MG63 (cell line): ENCODE data around the gene HNRNPD. TPM values are rescaled to one million over a fixed set of nuclear protein-coding genes. Genes with fewer than 3 reads are reported as not detected.
"Not testable (repeated sequence)": the region's sequence is repeated elsewhere in the genome, so short reads cannot be mapped to it uniquely, and the experiment has no call there.

Source experiments
- DNase-seq: peaks from one replicate; pipeline ENCODE4 v3.0.0-alpha.2; 2020
- H3K27me3 ChIP-seq: fragments of 250-450 bp; sonication (Bioruptor Pico); 2 replicates; pipeline ENCODE4 v1.5.1; 2020; ENCODE audit warnings: mild to moderate bottlenecking, moderate library complexity
- H3K36me3 ChIP-seq: fragments of 250-450 bp; sonication (Bioruptor Pico); 2 replicates; pipeline ENCODE4 v1.5.1; 2020; ENCODE audit warnings: mild to moderate bottlenecking, moderate library complexity
- H3K4me3 ChIP-seq: fragments of 250-450 bp; sonication (Bioruptor Pico); 2 replicates; pipeline ENCODE4 v1.5.1; 2020; ENCODE audit warnings: mild to moderate bottlenecking, moderate library complexity
- H3K9me3 ChIP-seq: fragments of 250-450 bp; sonication (Bioruptor Pico); 2 replicates; pipeline ENCODE4 v1.5.1; 2020; ENCODE audit warnings: mild to moderate bottlenecking, moderate library complexity
- total RNA-seq: library from RNA; depleted of rRNA; stranded (reverse); fragments of >200 nt; shearing (Covaris generic); gene quantifications from 2 replicates; pipeline ENCODE4 v1.2.3, GENCODE V29; 2014; ENCODE audit warnings: low replicate concordance; rRNA removed

HNRNPD gene
- total RNA-seq: 23.6 and 40.8 TPM in 2 replicates

GRCh38 chr4:82373816-82374625 is at the start of gene HNRNPD:
Gene HNRNPD (minus strand): TSS chr4:82373991. CDS start chr4:82373678, 313 bp downstream.
- peak within 1 kb of the TSS; percentile 97 for H3K4me3 ChIP-seq
- peaks cover 41% of the 10 kb centered on the region for H3K36me3 ChIP-seq
- DNase-seq: peak; percentile 98
- no peaks in the 10 kb centered on the region for H3K27me3 ChIP-seq
- H3K9me3 ChIP-seq: no peaks in the 10 kb centered on the region

- Histone ChIP-seq H3K9me3 (no peaks in the 10 kb centered on the region), H3K4me3 (no peak overlapping the region), H3K27me3 (no peaks in the 10 kb centered on the region), H3K36me3 (peaks cover 53% of the 10 kb centered on the region)
- no peak for DNase-seq
Measured at GRCh38 chr4:82422616-82423015, 48.8 kb upstream of the HNRNPD start.

GRCh38 chr4:82421796-82422560 is 48.2 kb upstream of the HNRNPD start:
- DNase-seq: no peak
- no peaks in the 10 kb centered on the region for H3K27me3 ChIP-seq
- no peaks in the 10 kb centered on the region for H3K9me3 ChIP-seq
- H3K36me3 ChIP-seq: peaks cover 47% of the 10 kb centered on the region
- no peak overlapping the region for H3K4me3 ChIP-seq

- Histone ChIP-seq H3K36me3 (peaks cover 22% of the 10 kb centered on the region), H3K9me3 (no peaks in the 10 kb centered on the region), H3K27me3 (no peaks in the 10 kb centered on the region), H3K4me3 (no peak overlapping the region)
- DNase-seq: no peak
Measured at GRCh38 chr4:82419451-82419850, 45.7 kb upstream of the HNRNPD start.

- H3K9me3 ChIP-seq: no peaks in the 10 kb centered on the region
- DNase-seq: no peak
- H3K36me3 ChIP-seq: no peaks in the 10 kb centered on the region
- no peak overlapping the region for H3K4me3 ChIP-seq
- H3K27me3 ChIP-seq: no peaks in the 10 kb centered on the region
Measured at GRCh38 chr4:82415922-82416365, 42.2 kb upstream of the HNRNPD start.

- not testable (repeated sequence) for H3K9me3 ChIP-seq, DNase-seq, H3K4me3 ChIP-seq, H3K36me3 ChIP-seq, H3K27me3 ChIP-seq
Measured at GRCh38 chr4:82415061-82415460, 41.3 kb upstream of the HNRNPD start.

GRCh38 chr4:82403725-82404124 is 29.9 kb upstream of the HNRNPD start:
- Histone ChIP-seq H3K36me3 (no peaks in the 10 kb centered on the region), H3K27me3 (no peaks in the 10 kb centered on the region), H3K9me3 (no peaks in the 10 kb centered on the region), H3K4me3 (no peak overlapping the region)
- DNase-seq: no peak

GRCh38 chr4:82402196-82402775 is 28.5 kb upstream of the HNRNPD start:
- H3K27me3 ChIP-seq: no peaks in the 10 kb centered on the region
- H3K36me3 ChIP-seq: no peaks in the 10 kb centered on the region
- no peaks in the 10 kb centered on the region for H3K9me3 ChIP-seq
- H3K4me3 ChIP-seq: no peak overlapping the region
- no peak for DNase-seq

GRCh38 chr4:82401600-82401999 is 27.8 kb upstream of the HNRNPD start:
- Histone ChIP-seq H3K36me3 (no peaks in the 10 kb centered on the region), H3K4me3 (no peak overlapping the region), H3K27me3 (no peaks in the 10 kb centered on the region), H3K9me3 (no peaks in the 10 kb centered on the region)
- DNase-seq: no peak

GRCh38 chr4:82398263-82398662 is 24.5 kb upstream of the HNRNPD start:
- H3K36me3 ChIP-seq: no peaks in the 10 kb centered on the region
- H3K4me3 ChIP-seq: no peak overlapping the region
- no peak for DNase-seq
- no peaks in the 10 kb centered on the region for H3K9me3 ChIP-seq
- no peaks in the 10 kb centered on the region for H3K27me3 ChIP-seq

GRCh38 chr4:82397527-82397926 is 23.7 kb upstream of the HNRNPD start:
- no peaks in the 10 kb centered on the region for H3K27me3 ChIP-seq
- H3K36me3 ChIP-seq: no peaks in the 10 kb centered on the region
- H3K9me3 ChIP-seq: no peaks in the 10 kb centered on the region
- no peak overlapping the region for H3K4me3 ChIP-seq
- DNase-seq: no peak

- Histone ChIP-seq H3K4me3 (no peak overlapping the region), H3K9me3 (no peaks in the 10 kb centered on the region), H3K36me3 (no peaks in the 10 kb centered on the region), H3K27me3 (no peaks in the 10 kb centered on the region)
- no peak for DNase-seq
Measured at GRCh38 chr4:82394896-82395295, 21.1 kb upstream of the HNRNPD start.

GRCh38 chr4:82390061-82390460 is 16.3 kb upstream of the HNRNPD start:
- not testable (repeated sequence) for H3K27me3 ChIP-seq, H3K4me3 ChIP-seq, H3K9me3 ChIP-seq, H3K36me3 ChIP-seq, DNase-seq

GRCh38 chr4:82388405-82388804 is 14.6 kb upstream of the HNRNPD start:
- Histone ChIP-seq H3K36me3 (no peaks in the 10 kb centered on the region), H3K27me3 (no peaks in the 10 kb centered on the region), H3K9me3 (no peaks in the 10 kb centered on the region), H3K4me3 (no peak overlapping the region)
- no peak for DNase-seq

GRCh38 chr4:82386312-82386711 is 12.5 kb upstream of the HNRNPD start:
- H3K36me3 ChIP-seq, H3K4me3 ChIP-seq, DNase-seq, H3K9me3 ChIP-seq, H3K27me3 ChIP-seq: not testable (repeated sequence)

GRCh38 chr4:82382751-82383150 is 9.0 kb upstream of the HNRNPD start:
- H3K4me3 ChIP-seq: no peak overlapping the region
- H3K36me3 ChIP-seq: no peaks in the 10 kb centered on the region
- DNase-seq: no peak
- no peaks in the 10 kb centered on the region for H3K27me3 ChIP-seq
- no peaks in the 10 kb centered on the region for H3K9me3 ChIP-seq

GRCh38 chr4:82381661-82382296 is 8.0 kb upstream of the HNRNPD start:
- Histone ChIP-seq H3K27me3 (no peaks in the 10 kb centered on the region), H3K36me3 (no peaks in the 10 kb centered on the region), H3K9me3 (no peaks in the 10 kb centered on the region), H3K4me3 (no peak overlapping the region)
- no peak for DNase-seq
